Gastrocnemius medialis (tissue), 4 donors: Measurements from ENCODE around the gene SH3RF1.

Experiments used
- POLR2A ChIP-seq, 2 donors: fragments of 450-650 bp; IDR thresholded peaks; one replicate each; pipeline ENCODE4 v1.6.1; 2017; ENCODE audit warnings: antibody characterized with exemption in 2 of 2, mild to moderate bottlenecking in 2 of 2, moderate library complexity in 2 of 2
- TF ChIP-seq, protein P1 (sequence below), 5 experiments: fragments of 450-650 bp in 3 of 5; fragments of 200-600 bp in 2 of 5; sonication (generic) in 2 of 5; IDR thresholded peaks in 4 of 5; conservative IDR thresholded peaks in 1 of 5; 1 replicate in 4 of 5; 2 replicates in 1 of 5; pipeline ENCODE4 v1.5.1; 2016 to 2019; ENCODE audit warnings: antibody characterized with exemption in 5 of 5, mild to moderate bottlenecking in 3 of 5, moderate library complexity in 3 of 5

DNA sequence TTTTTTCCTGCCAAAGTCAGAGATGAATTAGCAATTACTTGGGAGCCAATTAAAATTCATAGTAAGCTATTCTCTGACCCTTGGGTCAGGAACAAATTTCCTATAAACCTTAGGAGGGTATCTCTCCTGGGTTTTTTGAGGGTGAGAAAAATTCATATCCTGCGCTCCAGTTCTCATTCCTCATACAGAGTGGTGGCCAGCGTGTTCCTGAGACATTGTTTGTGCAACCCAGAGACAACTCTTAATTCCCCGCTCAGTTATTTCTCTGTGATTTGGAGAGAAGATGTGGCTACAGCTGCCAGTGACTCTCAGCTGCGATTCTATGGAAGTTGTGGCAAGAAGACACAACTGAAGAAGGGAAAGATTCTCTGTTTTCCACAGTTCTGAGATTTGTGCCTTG lies 222.8 kb downstream of the SH3RF1 start:
- TF ChIP-seq, protein P1, sequence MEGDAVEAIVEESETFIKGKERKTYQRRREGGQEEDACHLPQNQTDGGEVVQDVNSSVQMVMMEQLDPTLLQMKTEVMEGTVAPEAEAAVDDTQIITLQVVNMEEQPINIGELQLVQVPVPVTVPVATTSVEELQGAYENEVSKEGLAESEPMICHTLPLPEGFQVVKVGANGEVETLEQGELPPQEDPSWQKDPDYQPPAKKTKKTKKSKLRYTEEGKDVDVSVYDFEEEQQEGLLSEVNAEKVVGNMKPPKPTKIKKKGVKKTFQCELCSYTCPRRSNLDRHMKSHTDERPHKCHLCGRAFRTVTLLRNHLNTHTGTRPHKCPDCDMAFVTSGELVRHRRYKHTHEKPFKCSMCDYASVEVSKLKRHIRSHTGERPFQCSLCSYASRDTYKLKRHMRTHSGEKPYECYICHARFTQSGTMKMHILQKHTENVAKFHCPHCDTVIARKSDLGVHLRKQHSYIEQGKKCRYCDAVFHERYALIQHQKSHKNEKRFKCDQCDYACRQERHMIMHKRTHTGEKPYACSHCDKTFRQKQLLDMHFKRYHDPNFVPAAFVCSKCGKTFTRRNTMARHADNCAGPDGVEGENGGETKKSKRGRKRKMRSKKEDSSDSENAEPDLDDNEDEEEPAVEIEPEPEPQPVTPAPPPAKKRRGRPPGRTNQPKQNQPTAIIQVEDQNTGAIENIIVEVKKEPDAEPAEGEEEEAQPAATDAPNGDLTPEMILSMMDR (IDR thresholded peaks at IDR 0.05 in 4 of 5, conservative IDR thresholded peaks at IDR 0.05 in 1 of 5): no peak
- TF ChIP-seq POLR2A (IDR thresholded peaks at IDR 0.05): no peak
